Activated gamma-delta T cell treated with anti-CD3 and anti-CD28 coated beads, Interleukin-2, amount 50 U/mL, for 16 hours (primary cell): ENCODE results near the gene CXCL17.
A peak's percentile ranks its signal among the peaks of the same experiment; 100 is the strongest.

ENCODE experiments used
- DNase-seq: peaks from one replicate; pipeline ENCODE4 v3.0.0-alpha.2; 2020; ENCODE audit warnings: low read depth

The CXCL17 gene

DNA sequence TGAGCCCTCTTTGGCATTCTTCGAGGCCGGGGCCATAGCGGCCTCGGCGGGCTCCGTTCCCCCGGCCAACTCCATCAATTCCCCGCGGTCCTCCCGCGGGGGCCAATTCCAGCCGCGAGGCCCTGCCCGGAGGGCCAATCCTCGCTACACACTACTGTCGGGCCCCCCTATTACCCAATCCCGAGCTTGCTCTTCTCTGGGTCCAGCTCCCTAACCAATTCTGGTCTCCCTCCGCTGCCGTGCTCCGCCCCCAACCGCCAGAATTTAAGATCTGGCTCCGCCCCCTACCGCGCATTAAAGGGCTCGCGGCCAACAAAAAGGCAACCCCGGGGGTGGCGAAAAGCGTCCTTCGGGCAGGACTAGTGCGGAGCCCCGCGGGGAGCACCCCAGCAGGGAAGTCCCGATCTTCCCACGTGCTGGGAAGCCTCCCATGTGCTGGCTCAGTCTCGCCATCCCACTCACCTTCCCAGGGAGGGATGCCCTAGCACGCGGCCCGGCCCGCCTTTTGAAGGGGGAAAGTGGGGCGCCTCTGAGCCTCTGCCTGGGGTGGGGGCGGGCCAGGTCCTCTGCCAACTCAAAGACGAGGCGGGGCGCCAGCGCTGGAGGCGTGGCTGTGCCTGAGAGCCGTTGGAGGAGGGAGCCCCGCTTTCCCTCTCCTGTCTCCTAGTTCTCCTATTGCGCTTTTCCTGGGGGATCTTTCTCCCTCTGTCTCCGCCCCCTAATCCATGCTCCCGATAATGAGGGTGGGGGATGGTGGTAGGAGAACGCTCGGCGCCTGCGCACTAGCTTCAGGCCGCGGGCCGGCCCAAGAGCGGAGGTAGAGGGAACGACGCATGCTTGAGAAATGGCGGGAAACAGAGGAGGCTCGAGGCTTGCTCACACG is 19.0 kb downstream of the CXCL17 start:
- DNase-seq: peak; percentile 86

- peak; percentile 34 for DNase-seq
Observed at GRCh38 chr19:42422901-42423461, 19.8 kb downstream of the CXCL17 start.

- DNase-seq: no peak
Observed at GRCh38 chr19:42422092-42422900, 20.4 kb downstream of the CXCL17 start.

GRCh38 chr19:42421591-42422031 is 21.1 kb downstream of the CXCL17 start:
- DNase-seq: no peak

DNA sequence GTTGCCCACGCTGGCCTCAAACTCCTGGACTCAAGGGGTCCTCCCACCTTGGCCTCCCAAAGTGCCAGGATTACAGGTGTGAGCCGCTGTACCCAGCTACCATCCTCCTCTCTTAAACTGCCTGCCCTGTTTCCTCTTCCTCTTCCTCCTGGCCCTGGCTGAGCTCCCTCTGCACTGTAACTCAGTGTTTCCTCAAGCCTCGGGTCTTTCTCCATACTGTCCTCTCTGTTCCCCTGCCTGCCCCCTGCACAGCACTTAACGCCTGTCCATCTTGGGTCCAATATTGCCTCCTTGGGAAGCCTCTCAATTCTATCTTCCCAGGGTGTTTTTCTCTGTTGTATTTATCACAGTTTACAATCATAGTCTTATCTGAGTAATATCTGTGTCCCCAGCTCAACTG is 21.6 kb downstream of the CXCL17 start:
- no peak for DNase-seq

- peak; percentile 63 for DNase-seq
Observed at GRCh38 chr19:42420055-42420544, 22.6 kb downstream of the CXCL17 start.

DNA sequence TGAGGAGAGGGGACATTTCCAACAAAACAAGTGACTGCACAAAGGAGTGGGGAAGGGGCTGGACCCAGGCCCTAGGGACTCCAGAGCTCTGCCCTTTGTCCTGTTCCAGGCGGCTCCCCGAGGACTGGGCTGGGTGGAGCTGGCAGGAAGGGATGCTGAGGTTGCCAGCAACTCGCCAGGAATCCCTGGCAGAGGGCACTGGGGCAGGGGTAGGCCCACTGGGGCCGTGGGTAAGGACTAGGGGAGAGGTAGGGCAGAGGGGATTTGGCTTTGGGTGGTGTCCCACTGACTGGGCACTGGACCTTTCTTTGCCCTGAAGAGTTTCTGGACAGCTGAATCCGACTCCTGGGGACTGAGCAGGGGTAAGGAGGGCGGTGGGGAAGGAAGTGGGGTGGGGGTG is 23.4 kb downstream of the CXCL17 start:
- no peak for DNase-seq

GRCh38 chr19:42412661-42413076 is 30.1 kb downstream of the CXCL17 start:
- no peak for DNase-seq

- DNase-seq: no peak
Observed at GRCh38 chr19:42412227-42412626, 30.5 kb downstream of the CXCL17 start.

- DNase-seq: no peak
Observed at GRCh38 chr19:42411581-42412178, 31.1 kb downstream of the CXCL17 start.

GRCh38 chr19:42410371-42410770 is 32.4 kb downstream of the CXCL17 start:
- DNase-seq: no peak

GRCh38 chr19:42409477-42409876 is 33.3 kb downstream of the CXCL17 start:
- no peak for DNase-seq

- no peak for DNase-seq
Observed at GRCh38 chr19:42407816-42408175, 35.0 kb downstream of the CXCL17 start.

GRCh38 chr19:42407085-42407815 is 35.5 kb downstream of the CXCL17 start:
- no peak for DNase-seq

- DNase-seq: no peak
Observed at GRCh38 chr19:42406111-42406510, 36.6 kb downstream of the CXCL17 start.

DNA sequence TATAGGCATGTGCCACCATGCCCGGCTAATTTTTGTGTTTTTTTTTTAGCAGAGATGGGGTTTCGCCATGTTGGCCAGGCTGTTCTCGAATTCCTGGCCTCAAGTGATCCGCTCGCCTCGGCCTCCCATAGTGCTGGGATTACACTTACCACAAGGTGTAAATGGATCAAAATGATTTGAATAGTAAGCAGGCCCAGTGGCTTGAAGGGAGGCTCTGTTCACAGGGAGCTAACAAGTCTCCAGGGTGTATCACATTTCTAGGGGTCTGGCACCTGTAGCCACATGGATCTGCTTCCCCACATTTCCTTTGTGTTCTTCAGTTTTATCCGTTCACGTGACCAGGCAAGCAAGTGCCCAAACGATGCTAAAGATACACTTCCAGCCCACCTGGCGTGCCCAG is 39.2 kb downstream of the CXCL17 start:
- DNase-seq: no peak

GRCh38 chr19:42402376-42403116 is 40.2 kb downstream of the CXCL17 start:
- DNase-seq: no peak

GRCh38 chr19:42401365-42402303 is 41.1 kb downstream of the CXCL17 start:
- peak; percentile 65 for DNase-seq

GRCh38 chr19:42400404-42400803 is 42.3 kb downstream of the CXCL17 start:
- no peak for DNase-seq
